SK-N-MC (cell line): ENCODE data around the gene FAM81B.

ENCODE experiments used
- EZH2 ChIP-seq: fragments of 200-600 bp; sonication (generic); IDR thresholded peaks from one replicate; pipeline ENCODE4 v1.6.1; 2017; ENCODE audit warnings: antibody characterized with exemption
- FOXP2 ChIP-seq: optimal IDR thresholded peaks from 2 replicates; pipeline ENCODE3; 2011; ENCODE audit warnings: mild to moderate bottlenecking, moderate library complexity; ENCODE audit not compliant: insufficient read depth; ENCODE audit errors: extremely low read length, control extremely low read depth
- POLR2AphosphoS5 ChIP-seq: IDR thresholded peaks from 2 replicates; pipeline ENCODE4 v1.6.1; 2012; ENCODE audit warnings: mild to moderate bottlenecking, low read depth, low read length, borderline replicate concordance

- TF ChIP-seq EZH2 (no peak), POLR2AphosphoS5 (no peak), FOXP2 (no peak)
Observed at GRCh38 chr5:95403996-95404395, 12.8 kb downstream of the FAM81B start.
